Measurements from ENCODE around the gene MRPL54.

Gene MRPL54

GRCh38 chr19:3784607-3785450, 22.3 kb downstream of the MRPL54 start:
- no peak for DNase-seq (ENCODE audit: low read depth in 1 of 2, low spot score in 1 of 2)

DNA sequence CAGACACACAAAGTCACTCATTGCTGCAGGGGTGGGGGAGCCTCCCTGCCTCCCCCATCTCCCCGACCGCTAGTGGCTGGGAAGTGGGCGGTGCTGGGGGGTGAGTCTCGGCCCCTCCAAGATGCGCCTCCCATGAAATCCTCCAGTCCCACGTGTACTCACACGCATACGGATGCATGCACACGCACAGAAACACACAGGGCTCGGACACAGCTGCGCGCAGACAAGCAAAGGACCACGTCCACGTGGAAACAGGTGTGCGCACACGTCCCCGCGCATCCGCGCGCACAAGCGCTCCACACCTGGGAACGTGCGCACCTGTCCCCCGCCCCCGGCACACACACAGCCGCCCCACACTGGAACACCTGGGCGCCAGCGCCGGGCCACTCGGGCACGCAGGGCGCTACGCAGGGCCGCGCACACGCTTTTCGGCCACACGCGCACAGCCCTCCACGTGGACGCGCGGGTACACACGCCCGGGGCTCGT, 23.0 kb downstream of the MRPL54 start:
- no peak for DNase-seq (ENCODE audit: low read depth in 1 of 2, low spot score in 1 of 2)

- no peak for DNase-seq (ENCODE audit: low read depth in 1 of 2, low spot score in 1 of 2)
Observed at GRCh38 chr19:3785938-3786824, 23.7 kb downstream of the MRPL54 start, which contains the start of gene MATK. MATK (minus strand) TSS chr19:3786381; CDS start chr19:3785135, 1,246 bp downstream.

- DNase-seq (ENCODE audit: low read depth in 1 of 2, low spot score in 1 of 2): no peak
Observed at GRCh38 chr19:3788996-3789778, 26.7 kb downstream of the MRPL54 start.

GRCh38 chr19:3790209-3790734, 27.8 kb downstream of the MRPL54 start:
- no peak for DNase-seq (ENCODE audit: low read depth in 1 of 2, low spot score in 1 of 2)

DNA sequence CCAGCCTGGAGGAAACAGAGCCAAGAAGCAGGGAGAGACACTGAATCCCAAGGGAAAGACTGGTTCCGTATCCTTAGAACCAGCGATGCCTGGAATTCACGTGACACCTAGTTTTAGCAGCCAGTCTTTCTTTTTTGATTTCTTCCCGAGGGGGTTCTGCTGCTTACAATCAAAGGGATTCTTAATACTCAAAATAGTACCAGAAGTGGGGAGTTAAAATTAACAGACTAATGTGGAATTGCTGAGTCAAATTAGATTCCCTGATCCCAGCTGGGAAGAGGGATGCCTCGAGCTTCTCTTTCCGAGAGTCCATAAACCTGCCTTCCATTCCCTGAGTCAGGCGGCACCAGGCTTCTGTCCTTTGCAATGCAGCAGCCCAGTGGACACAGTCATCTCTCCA, 28.5 kb downstream of the MRPL54 start:
- DNase-seq (ENCODE audit: low read depth in 1 of 2, low spot score in 1 of 2): no peak

DNA sequence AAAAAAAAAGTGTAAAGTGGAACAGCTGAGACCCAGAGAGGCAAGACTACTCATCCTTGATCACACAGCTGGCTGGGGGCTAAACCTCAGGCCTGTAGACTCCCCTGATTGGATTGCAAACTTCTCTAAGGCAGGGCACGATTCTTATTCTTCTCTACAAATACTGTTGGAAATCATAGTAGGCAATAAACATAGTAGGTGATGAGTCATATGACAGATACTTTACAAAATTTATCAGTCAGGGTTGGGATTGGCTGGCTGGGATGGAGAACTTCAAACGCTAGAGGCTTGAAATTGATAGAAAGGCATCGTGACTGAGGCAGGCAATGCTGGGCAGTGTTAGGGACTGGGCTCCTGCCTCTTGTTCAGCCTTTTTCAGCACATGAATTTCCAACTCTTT, 29.6 kb downstream of the MRPL54 start:
- no peak for DNase-seq (ENCODE audit: low read depth in 1 of 2, low spot score in 1 of 2)

- DNase-seq (ENCODE audit: low read depth in 1 of 2, low spot score in 1 of 2): no peak
Observed at GRCh38 chr19:3793799-3794198, 31.3 kb downstream of the MRPL54 start.

- no peak for DNase-seq (ENCODE audit: low read depth in 1 of 2, low spot score in 1 of 2)
Observed at GRCh38 chr19:3796358-3796757, 33.9 kb downstream of the MRPL54 start.

DNA sequence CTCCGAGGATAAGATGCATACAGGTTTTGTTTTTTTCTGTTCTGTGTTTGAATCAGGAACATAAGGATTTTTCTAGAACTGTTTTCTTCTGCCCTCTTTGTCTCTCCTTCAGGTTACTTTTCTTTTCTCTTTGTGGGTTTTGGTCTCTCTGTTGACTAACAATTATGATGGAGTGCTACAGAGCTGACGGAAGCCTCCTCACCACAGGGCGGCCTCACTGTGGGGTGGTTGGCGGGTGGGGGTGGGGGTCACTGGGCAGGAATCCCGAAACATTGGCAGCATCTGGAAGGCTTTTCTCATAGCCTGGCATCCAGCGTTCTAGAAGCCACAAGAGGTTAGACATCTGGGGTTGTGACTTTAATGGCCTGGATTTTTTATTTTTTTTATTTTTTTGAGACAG, 35.7 kb downstream of the MRPL54 start:
- DNase-seq (ENCODE audit: low read depth in 1 of 2, low spot score in 1 of 2): no peak

GRCh38 chr19:3800996-3801395, 38.5 kb downstream of the MRPL54 start:
- no peak for DNase-seq (ENCODE audit: low read depth in 1 of 2, low spot score in 1 of 2)

DNA sequence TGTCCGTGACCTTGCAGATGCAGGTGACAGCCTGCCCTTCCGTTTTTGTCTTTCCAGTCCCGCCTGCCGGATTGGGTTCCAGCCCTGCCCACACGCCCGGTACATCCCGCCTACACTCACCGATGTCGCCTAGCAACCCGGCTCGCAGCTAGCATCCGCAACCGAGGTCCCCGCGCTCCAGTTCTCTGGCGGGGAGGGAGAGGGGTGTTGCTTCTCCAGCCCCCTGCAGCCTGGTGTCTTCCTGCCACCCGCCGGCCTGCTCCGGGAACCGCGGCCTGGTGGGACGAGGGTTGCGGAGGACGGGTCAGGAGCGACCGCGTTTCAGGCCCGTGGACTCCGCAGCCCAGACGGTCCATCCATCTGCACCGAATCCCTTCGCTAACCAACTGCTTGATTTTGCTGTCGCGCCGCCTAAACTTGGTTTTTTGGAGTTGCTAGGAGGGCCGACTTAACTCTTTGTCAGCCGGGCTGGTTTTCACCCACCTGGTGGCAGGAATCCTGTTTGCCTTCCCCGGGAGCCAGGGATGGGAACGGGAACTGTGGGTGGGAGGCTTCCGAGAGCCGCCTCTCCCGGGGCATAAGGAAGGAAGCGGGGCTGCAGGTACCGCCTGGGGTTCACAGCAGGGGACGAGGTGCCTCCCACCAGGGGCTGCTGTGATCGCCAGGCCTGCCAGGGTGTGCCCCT, 39.1 kb downstream of the MRPL54 start:
- DNase-seq (ENCODE audit: low read depth in 1 of 2, low spot score in 1 of 2): peak in 1 of 2 donors; percentile 29

DNA sequence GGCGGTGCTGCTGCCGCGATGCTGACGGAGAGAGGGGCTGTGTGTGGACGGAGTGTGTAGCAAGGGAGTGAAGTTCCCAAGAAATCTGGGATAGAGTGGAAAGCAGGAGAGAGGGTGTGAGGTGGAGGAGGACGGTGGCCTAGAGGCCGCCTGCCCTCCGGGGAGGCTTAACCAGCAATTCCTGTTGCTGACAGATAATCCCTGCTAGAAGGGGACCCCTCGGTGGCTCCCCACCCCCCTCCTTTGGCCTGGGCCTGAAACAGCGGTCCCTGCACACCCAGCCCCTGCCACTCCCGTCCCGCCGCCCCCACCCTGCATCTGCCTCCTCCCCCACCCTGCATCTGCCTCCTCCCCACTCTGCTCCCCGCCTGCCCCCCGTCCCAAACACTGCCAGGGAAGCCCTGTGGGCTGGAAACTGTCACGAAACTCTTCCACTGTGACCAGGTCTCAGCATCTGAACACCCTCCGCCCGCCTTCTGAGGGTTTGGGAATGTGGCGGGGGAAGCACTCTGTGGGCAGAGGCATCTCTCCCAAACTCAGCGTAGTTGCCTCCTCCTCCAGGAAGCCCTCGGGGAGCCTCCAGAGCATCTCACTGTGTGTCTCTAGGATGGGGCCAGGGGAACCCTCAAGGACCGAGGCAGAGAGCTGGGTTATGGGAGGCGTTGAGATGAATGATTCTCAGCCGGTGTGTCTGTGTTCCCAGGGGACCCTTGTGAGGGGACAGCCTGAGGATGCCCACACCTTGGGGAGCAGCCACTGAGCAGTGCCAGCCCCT, 40.8 kb downstream of the MRPL54 start:
- no peak for DNase-seq (ENCODE audit: low read depth in 1 of 2, low spot score in 1 of 2)

DNA sequence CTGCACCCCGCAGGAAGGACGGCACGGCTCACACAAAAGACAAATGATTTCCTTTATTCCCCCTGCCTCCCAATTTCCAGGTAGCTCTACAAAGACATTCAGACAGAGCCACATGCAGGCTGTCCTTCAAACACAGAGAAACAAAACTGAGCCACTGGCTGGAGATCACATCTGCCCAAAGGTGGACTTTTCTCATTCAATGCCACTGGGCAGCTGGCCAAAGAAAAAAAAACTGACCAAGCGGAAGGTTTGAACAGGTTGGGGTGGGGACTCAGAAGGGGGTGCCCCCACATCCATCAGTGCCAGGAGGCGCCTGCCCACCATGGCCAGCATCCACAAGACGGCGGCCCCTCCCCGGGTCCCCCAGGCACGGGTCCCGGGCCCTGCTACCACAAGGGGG, 41.5 kb downstream of the MRPL54 start:
- no peak for DNase-seq (ENCODE audit: low read depth in 1 of 2, low spot score in 1 of 2)

- DNase-seq (ENCODE audit: low read depth in 1 of 2, low spot score in 1 of 2): no peak
Observed at GRCh38 chr19:3804429-3804828, 41.9 kb downstream of the MRPL54 start.

DNA sequence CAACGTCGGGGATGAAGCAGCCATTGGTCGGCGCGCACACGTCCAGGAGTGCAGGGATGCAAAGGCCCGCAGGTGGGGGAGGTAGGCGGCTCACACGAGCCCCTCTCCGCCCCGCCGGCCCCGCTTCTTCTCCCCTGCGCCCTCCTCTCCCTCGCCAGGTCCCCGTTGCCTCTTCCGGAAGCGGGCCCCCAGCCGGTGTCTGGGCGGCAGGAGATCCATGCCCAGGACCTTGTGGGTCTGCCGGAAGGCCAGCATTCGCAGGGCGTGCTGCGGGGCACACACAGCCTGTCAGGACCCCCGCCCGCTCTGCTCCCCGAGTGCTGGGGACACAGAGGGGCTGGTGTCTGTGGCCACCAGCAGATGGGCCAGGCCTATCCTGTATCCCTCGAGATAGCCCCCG, 43.4 kb downstream of the MRPL54 start:
- no peak for DNase-seq (ENCODE audit: low read depth in 1 of 2, low spot score in 1 of 2)

DNA sequence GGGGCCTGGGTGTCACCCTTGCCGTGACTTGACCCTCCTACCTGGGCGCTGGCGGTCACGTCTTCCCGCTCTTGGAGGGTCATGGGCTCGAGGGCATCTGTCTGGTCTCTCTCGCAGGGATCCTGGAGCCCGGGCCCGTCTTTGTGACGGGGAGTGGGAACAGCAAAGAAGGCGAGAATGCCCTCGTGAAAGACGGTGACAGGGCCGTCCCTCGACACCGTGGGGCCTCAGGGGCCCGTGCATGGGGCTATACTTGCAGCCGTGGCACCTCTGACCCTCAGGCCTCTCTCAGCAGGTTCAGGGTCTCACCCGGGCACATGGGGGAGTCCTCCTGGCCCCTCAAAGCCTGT, 44.6 kb downstream of the MRPL54 start:
- DNase-seq (ENCODE audit: low read depth in 1 of 2, low spot score in 1 of 2): no peak

DNA sequence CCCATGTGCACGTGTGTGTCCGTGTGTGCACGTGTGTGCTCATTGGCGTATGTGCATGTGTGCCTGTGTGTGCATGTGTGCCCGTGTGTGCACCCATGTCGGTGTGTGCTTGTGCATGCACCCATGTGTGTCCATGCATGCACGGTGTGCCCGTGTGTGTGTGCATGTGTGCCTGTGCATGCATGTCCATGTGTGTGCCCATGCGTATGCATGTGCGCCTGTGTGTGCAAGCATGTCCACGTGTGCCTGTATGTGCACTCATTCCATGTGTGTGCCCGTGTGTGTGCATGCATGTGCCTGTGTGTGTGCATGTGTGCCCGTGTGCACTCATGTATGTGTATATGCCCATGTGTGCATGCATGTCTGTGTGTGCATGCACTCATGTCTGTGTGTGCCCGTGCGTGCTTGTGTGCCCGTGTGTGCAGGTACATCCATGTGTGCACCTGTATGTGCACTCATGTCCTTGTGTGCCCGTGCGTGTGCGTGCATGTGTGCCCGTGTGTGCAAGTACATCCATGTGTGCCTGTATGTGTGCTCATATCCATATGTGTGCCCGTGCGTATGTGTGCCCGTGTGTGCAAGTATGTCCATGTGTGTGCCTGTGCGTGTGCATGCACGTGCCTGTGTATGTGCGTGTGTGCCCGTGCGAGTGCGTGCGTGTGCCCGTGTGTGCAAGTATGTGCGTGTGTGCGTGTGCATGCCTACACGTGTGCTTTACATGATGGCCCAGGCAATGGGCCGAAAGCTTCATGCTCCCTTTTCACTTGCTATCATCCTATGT, 45.3 kb downstream of the MRPL54 start:
- no peak for DNase-seq (ENCODE audit: low read depth in 1 of 2, low spot score in 1 of 2)

Measured in activated T-helper 1 cell treated with anti-CD3 and anti-CD28 coated beads, Interleukin-2, amount 50 U/mL, for 16 hours (primary cell).